OCI-LY7 (cell line): ENCODE results near the gene APRT.

Source experiments
- CTCF ChIP-seq: fragments of 200-600 bp; sonication (generic); conservative IDR thresholded peaks from 2 replicates; pipeline ENCODE4 v1.5.1; 2014; ENCODE audit warnings: mild to moderate bottlenecking, antibody characterized with exemption, low read length, moderate library complexity, mixed read lengths
- EZH2phosphoT487 ChIP-seq: fragments of 200-600 bp; sonication (generic); IDR thresholded peaks from 2 replicates; pipeline ENCODE4 v1.6.1; 2018; ENCODE audit warnings: low read depth, borderline replicate concordance, mild to moderate bottlenecking, mixed run types, antibody characterized with exemption, low read length, moderate library complexity, mixed read lengths

GRCh38 chr16:88787579-88788314, 24.0 kb downstream of the APRT start:
- no peak for TF ChIP-seq CTCF
- no peak for TF ChIP-seq EZH2phosphoT487
